A673 (cell line): ENCODE measurements around the gene NHERF1.

Source experiments
- CTCF ChIP-seq: fragments of 300-800, 200-600 bp; sonication (generic); conservative IDR thresholded peaks from 2 replicates; pipeline ENCODE4 v1.5.1; 2017; ENCODE audit warnings: low read depth, mild to moderate bottlenecking, antibody characterized with exemption, low read length, moderate library complexity, mixed read lengths
- EZH2 ChIP-seq: fragments of 200-600 bp; sonication (generic); IDR thresholded peaks from 2 replicates; pipeline ENCODE4 v1.6.1; 2017; ENCODE audit warnings: borderline replicate concordance, low read depth, mild to moderate bottlenecking, mixed read lengths, antibody characterized with exemption, low read length; ENCODE audit not compliant: poor library complexity, severe bottlenecking

- TF ChIP-seq CTCF = no peak
- TF ChIP-seq EZH2 = no peak
Measured at GRCh38 chr17:74722782-74723181, 25.6 kb upstream of the NHERF1 start.
